DOHH2 (cell line): Measurements from ENCODE around the gene PLXNA2.

Experiments
- H3F3A ChIP-seq: fragments of 200-600 bp; sonication (generic), shearing (Covaris generic); 2 replicates; pipeline ENCODE4 v1.6.0; 2016; ENCODE audit warnings: antibody characterized with exemption, mild to moderate bottlenecking; ENCODE audit not compliant: control insufficient read depth, insufficient read depth
- H3K27ac ChIP-seq: fragments of 200-600 bp; sonication (generic); 2 replicates; pipeline ENCODE4 v1.5.1; 2014; ENCODE audit warnings: low read depth, mild to moderate bottlenecking, low read length, moderate library complexity
- H3K27me3 ChIP-seq: fragments of 200-600 bp; sonication (generic); 2 replicates; pipeline ENCODE4 v1.6.1; 2014; ENCODE audit warnings: mild to moderate bottlenecking, low read length, mixed read lengths; ENCODE audit not compliant: control insufficient read depth
- H3K36me3 ChIP-seq: fragments of 200-600 bp; sonication (generic); 2 replicates; pipeline ENCODE4 v1.6.1; 2014; ENCODE audit warnings: mild to moderate bottlenecking, low read length, moderate library complexity, mixed read lengths; ENCODE audit not compliant: control insufficient read depth
- H3K4me1 ChIP-seq: fragments of 200-600 bp; sonication (generic); 2 replicates; pipeline ENCODE4 v1.6.1; 2014; ENCODE audit warnings: mild to moderate bottlenecking, low read length, mixed read lengths; ENCODE audit not compliant: control insufficient read depth
- H3K4me2 ChIP-seq: fragments of 200-600 bp; sonication (generic); 2 replicates; pipeline ENCODE4 v1.6.0; 2014; ENCODE audit warnings: mild to moderate bottlenecking, low read length, moderate library complexity
- H3K4me3 ChIP-seq: fragments of 200-600 bp; sonication (generic); 2 replicates; pipeline ENCODE4 v1.5.1; 2014; ENCODE audit warnings: mild to moderate bottlenecking, low read length, mixed read lengths
- H3K79me2 ChIP-seq: fragments of 200-600 bp; sonication (generic); 2 replicates; pipeline ENCODE4 v1.6.1; 2014; ENCODE audit warnings: mild to moderate bottlenecking, low read length, mixed read lengths; ENCODE audit not compliant: control insufficient read depth
- H3K9me2 ChIP-seq: fragments of 200-600 bp; sonication (generic); replicated peaks from 2 replicates; pipeline ENCODE4 v1.6.1; 2014; ENCODE audit warnings: mild to moderate bottlenecking, low read length, mixed read lengths; ENCODE audit not compliant: control insufficient read depth
- H3K9me3 ChIP-seq: fragments of 200-600 bp; sonication (generic); 2 replicates; pipeline ENCODE4 v1.6.1; 2014; ENCODE audit warnings: antibody characterized with exemption, low read length, mixed read lengths; ENCODE audit not compliant: control insufficient read depth, insufficient read depth
- H4K20me1 ChIP-seq: fragments of 200-600 bp; sonication (generic); 2 replicates; pipeline ENCODE4 v1.6.0; 2014; ENCODE audit warnings: low read depth, mild to moderate bottlenecking, antibody characterized with exemption, low read length, moderate library complexity; ENCODE audit not compliant: control insufficient read depth, insufficient read depth
- CTCF ChIP-seq: fragments of 200-600 bp; sonication (generic); IDR thresholded peaks from one replicate; pipeline ENCODE4 v1.5.1; 2014; ENCODE audit warnings: antibody characterized with exemption, mild to moderate bottlenecking, low read depth, low read length; ENCODE audit not compliant: poor library complexity, severe bottlenecking
- EZH2phosphoT487 ChIP-seq: fragments of 200-600 bp; sonication (generic); IDR thresholded peaks from 2 replicates; pipeline ENCODE4 v1.6.1; 2017; ENCODE audit warnings: borderline replicate concordance, mild to moderate bottlenecking, antibody characterized with exemption, low read length, moderate library complexity, mixed read lengths

PLXNA2 gene

DNA sequence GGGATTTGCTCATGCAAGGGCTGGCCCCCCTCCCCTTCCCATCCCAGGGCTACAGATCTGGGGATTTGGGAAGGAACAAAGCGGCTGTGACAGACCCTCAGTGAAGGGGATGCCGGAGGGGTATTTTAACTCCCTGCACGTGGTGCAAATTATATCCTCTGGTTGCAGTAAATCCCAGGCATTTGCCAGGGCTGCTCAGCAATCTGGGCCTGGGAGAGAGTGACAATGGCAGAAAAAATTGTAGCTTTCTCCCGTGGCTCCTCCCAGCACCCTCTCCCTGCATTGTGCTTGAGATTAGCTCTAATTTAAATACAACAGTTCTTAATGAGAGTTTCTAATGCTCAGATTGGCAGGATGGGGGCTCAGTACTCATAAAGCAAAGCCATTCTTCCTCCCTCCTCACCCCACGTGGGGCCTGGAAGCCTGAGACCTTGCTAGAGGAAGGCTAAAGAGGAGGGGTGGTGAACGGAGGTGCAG is 203.3 kb downstream of the PLXNA2 start:
- H3K36me3 ChIP-seq: no peaks in the 10 kb centered on the region
- no peaks in the 10 kb centered on the region for H3K9me3 ChIP-seq
- TF ChIP-seq CTCF (no peak), EZH2phosphoT487 (no peak)

DNA sequence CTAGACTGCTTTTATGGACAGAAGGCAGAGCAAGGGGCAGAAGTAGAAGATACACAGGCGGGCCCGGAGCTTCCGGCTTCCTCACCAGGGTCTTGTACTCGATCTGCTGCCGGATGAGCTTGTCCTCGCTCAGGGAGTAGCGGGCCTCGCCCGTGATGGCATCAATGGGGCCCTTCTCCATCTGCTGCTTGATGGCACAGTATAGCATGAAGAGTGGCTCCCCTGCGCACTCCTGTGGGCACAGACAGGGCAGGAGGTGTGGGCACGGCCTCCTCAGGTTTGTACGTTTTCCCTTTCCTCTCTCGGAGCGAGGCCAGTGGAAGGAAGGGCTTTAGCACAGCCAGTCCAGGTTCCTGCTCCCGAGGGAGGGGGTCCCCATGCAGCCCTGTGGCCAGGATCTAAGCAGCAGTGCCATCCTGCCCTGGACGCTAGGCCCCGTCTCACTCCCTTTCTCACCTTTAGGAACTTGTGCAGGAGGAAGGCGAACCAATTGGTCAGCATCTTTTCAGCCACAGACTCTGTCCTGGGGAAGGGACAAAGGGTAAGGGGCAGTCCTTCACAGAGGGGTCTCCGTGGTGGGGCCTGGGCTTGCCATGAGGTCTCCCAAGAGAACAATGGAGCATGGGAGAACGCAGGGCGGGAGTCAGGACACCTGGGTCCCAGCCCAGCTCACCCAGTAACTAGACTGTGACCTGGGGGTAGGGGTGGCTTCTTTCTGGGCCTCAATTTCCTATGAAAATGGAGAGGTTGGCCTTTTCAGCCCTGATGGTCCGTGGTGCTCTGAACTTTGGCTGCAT is 204.4 kb downstream of the PLXNA2 start:
- no peaks in the 10 kb centered on the region for H3K36me3 ChIP-seq
- H3K4me1 ChIP-seq: no peaks in the 10 kb centered on the region
- H3K27me3 ChIP-seq: no peaks in the 10 kb centered on the region
- H3K27ac ChIP-seq: no peak overlapping the region
- no peaks in the 10 kb centered on the region for H3F3A ChIP-seq
- H3K79me2 ChIP-seq: no peaks in the 10 kb centered on the region
- no peaks in the 10 kb centered on the region for H4K20me1 ChIP-seq
- TF ChIP-seq CTCF (no peak), EZH2phosphoT487 (no peak)
- no peaks in the 10 kb centered on the region for H3K9me2 ChIP-seq
- H3K9me3 ChIP-seq: no peaks in the 10 kb centered on the region
- H3K4me3 ChIP-seq: no peak overlapping the region
- no peak overlapping the region for H3K4me2 ChIP-seq

More for the DNA sequence above, 203.3 kb downstream of the PLXNA2 start:
- Histone ChIP-seq H3K9me2 (no peaks in the 10 kb centered on the region), H3K4me2 (no peak overlapping the region), H3K79me2 (no peaks in the 10 kb centered on the region), H4K20me1 (no peaks in the 10 kb centered on the region), H3K27ac (no peak overlapping the region), H3K4me1 (no peaks in the 10 kb centered on the region), H3F3A (no peaks in the 10 kb centered on the region), H3K4me3 (no peak overlapping the region), H3K27me3 (no peaks in the 10 kb centered on the region)

- Histone ChIP-seq H3K9me3 (no peaks in the 10 kb centered on the region), H3K4me2 (no peak overlapping the region), H4K20me1 (no peaks in the 10 kb centered on the region), H3F3A (no peaks in the 10 kb centered on the region), H3K79me2 (no peaks in the 10 kb centered on the region), H3K9me2 (no peaks in the 10 kb centered on the region), H3K36me3 (no peaks in the 10 kb centered on the region), H3K4me3 (no peak overlapping the region), H3K4me1 (no peaks in the 10 kb centered on the region), H3K27ac (no peak overlapping the region), H3K27me3 (no peaks in the 10 kb centered on the region)
- no peak for TF ChIP-seq CTCF
- no peak for TF ChIP-seq EZH2phosphoT487
These were observed 205.9 kb downstream of the PLXNA2 start for GRCh38 chr1:208038303-208038702.
